Neural progenitor cell (in vitro differentiated cells): ENCODE measurements around the gene ZNF587B.

Source experiments
- EZH2 ChIP-seq: fragments of 200-600 bp; sonication (generic); IDR thresholded peaks from 2 replicates; pipeline ENCODE4 v1.6.1; 2017; ENCODE audit warnings: antibody characterized with exemption, mild to moderate bottlenecking, moderate library complexity
- EZH2phosphoT487 ChIP-seq: fragments of 200-600 bp; sonication (generic); IDR thresholded peaks from 2 replicates; pipeline ENCODE4 v1.6.1; 2017; ENCODE audit warnings: antibody characterized with exemption
- TF ChIP-seq, protein P1 (sequence below): fragments of 200-600 bp; sonication (generic); IDR thresholded peaks from 2 replicates; pipeline ENCODE4 v1.5.1; 2017; ENCODE audit warnings: antibody characterized with exemption, mild to moderate bottlenecking

DNA sequence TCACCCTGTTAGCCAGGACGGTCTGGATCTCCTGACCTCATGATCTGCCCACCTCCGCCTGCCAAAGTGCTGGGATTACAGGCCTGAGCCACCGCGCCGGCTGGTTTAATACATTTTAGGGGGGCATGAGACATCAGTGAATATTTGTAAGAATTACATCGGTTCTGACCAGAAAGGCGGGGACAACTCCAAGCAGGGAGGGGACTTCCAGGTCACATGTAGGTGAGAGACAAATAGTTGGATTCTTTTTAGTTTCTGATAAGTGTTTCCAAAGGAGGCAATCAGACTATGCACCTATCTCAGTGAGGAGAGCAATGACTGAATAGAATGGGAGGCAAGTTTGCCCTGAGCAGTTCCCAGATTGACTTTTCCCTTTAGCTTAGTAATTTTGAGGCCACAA lies 11.7 kb upstream of the ZNF587B start:
- TF ChIP-seq EZH2 (no peak), EZH2phosphoT487 (no peak)
- TF ChIP-seq, protein P1, sequence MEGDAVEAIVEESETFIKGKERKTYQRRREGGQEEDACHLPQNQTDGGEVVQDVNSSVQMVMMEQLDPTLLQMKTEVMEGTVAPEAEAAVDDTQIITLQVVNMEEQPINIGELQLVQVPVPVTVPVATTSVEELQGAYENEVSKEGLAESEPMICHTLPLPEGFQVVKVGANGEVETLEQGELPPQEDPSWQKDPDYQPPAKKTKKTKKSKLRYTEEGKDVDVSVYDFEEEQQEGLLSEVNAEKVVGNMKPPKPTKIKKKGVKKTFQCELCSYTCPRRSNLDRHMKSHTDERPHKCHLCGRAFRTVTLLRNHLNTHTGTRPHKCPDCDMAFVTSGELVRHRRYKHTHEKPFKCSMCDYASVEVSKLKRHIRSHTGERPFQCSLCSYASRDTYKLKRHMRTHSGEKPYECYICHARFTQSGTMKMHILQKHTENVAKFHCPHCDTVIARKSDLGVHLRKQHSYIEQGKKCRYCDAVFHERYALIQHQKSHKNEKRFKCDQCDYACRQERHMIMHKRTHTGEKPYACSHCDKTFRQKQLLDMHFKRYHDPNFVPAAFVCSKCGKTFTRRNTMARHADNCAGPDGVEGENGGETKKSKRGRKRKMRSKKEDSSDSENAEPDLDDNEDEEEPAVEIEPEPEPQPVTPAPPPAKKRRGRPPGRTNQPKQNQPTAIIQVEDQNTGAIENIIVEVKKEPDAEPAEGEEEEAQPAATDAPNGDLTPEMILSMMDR: no peak
